ACHN (cell line): Measurements from ENCODE around the gene HLTF.

Experiments
- DNase-seq: peaks from one replicate; pipeline ENCODE4 v3.0.0-alpha.2; 2015
- in situ Hi-C: cut with HindIII; loops from 2 replicates; pipeline ENCODE4 v1.10.0; 2017; ENCODE audit warnings: low sequenced_read_pairs, low pct_ligation_motif_present, low pct_unique_long_range_greater_than_20kb

Gene HLTF

DNA sequence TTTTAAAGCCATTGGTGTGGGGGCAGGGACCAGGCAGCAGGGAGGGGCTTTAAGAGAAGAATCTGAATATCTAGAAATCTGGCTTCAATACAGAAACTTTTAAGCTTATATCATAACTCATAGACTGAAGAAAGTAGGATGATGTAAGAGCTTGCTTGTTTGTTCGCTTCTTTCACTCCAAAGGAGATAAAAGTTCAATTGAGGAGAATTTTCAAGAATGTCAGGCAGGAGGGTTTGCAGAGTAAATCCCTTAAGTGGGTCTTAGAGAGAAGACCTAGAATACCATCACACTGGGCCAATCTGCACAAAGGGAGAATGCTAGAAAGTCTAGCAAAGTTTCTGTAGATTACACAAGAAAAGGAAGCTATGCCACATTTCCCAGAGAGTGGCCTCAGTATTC, 4.1 kb upstream of the HLTF start:
- no peak for DNase-seq
- in situ Hi-C loops, result no loop called here

DNA sequence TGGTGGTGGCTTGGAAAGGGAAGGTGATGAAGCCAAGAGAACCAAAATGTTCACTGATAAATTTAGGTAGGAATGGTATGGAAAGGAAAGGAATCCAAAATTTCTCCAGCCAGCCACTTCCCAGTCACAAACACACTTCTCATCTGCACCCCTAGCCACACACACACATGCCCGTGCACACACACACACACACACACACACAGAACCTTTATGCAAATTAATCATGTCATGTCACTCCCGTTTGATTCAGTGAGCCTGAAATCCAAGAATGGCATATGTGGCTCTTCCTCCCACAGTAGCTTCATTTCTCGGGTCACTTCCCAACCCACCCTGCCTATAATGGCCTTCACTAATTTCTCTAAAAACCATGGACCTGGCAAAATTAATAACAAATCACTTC, 3.1 kb upstream of the HLTF start:
- DNase-seq, result no peak
- in situ Hi-C loops, result no loop called here

DNA sequence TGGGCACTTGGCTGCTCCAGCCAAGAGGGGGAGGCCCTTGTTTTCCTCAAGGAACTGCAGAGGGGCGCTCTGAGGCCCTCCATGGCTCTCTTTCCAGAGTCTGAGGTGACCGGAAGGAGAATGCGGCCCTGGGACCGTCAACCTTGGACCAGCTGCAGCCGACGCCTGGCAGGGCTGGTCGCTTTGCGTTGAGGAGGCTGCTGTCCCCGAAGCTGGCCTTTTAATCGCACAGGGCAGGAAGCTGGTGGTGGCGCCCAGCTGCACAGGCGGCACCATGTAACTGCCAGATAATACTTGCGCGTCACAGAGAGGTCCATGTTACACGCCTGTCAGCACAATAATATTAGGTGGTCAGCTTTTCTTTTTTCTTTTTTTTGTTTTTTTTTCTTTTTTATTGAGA, 875 bp upstream of the HLTF start:
- no peak for DNase-seq
- in situ Hi-C loops, result no loop called here

DNA sequence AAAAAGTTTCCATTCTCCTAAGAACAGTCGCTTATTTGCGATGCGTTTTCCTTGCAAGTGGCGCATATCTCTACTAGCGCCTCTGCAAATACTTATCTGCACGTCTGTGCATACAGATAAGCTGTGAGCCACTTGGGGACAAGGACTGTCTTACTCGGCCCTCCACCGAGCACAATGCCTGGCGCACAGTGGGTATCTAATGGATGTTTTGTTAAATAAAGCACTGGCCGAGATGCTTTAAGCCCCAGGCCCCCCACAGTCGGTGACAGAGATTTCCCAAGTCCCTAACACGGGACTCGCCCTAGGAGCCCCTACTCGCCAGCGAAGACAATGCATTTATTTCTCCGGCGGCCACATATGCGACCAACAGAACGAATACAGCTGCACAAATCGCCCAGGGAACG, 503 bp downstream of the HLTF start:
- in situ Hi-C loops, result no loop called here

DNA sequence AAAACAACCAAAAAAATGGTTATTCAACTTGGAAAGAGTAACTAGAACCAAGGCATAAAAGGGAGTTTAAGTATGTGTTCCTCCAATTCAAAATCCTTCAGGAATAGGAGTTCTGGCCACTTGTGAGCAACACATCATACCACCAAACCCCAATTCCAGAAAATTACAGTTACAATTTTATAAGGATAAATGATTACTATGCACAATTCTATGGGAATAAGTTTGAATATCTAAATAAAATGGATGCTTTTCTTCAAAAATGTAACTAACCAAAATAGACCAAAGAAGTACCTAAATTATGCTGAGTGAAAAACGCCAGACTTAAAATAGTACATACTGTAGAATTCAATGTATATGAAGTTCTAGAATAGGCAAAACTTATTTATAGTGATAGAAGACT, 4.6 kb downstream of the HLTF start:
- no peak for DNase-seq
- in situ Hi-C loops, result no loop called here

More for the DNA sequence above, 503 bp downstream of the HLTF start:
- DNase-seq, result peak; percentile 41

DNA sequence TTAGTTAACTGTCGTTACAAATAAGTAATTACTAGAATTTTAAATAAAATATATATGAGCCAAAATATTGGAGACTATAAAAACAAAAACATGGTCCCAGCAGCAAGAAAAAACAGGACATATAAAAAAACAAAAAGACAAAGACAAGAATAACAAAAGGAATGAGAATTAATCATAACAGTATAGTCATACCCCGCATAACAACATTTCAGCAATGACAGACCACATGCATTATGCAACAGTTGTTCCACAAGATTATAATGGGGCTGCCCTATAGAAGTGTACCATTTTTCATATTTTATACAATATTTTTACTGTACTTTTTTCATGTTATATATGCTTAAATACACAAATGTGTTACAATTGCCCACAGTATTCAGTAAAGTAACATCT, 5.6 kb downstream of the HLTF start:
- in situ Hi-C loops, result no loop called here
- no peak for DNase-seq

DNA sequence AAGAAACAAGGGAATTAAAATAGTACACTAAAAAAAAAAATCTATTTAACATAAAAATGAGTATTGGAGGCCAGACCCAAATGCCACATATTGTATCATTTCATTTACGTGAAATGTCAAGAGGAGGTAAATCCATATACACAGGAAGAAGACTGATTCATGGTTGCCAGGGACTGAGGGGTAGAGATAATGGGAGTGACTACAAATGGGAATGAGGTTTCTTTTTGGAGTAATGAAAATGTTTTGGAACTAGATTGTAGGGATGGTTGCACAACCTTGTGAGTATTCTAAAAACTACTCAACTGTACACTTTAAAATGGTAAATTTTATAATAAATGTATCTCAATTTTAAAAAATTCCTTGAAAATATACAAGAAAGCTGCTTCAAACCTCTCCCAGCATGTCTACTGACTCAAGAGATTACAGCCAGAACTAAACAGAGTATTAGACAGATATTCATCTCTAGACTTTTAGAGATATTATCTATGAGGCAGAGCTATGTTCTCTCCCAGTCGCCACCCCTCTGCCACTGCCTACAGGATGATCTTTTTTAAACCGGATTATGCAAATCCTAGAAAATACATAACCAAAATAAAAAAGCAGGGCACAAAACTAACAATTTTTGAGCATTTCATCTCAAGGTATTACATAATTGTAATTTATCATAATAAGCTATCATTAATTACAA, 6.2 kb downstream of the HLTF start:
- in situ Hi-C loops, result no loop called here
- DNase-seq, result no peak

DNA sequence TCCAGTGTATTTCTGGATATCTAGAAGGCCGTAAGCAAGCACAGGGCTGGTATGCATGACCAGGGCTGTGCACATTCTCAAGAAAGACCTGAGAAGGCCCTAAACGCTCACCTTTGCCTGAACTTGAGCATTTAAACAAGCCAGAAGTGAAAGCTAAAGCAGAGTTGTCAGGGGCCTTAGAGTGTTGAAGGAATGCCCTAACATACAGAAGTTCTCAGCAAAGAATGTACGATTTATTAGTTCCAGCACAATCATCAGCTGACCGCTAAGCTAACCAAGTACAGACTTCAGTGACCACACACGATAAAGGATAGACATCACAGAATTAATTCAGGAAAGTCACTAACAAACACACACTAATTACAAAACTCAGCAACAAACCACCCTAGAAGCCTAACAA, 8.7 kb downstream of the HLTF start:
- in situ Hi-C loops, result no loop called here
- DNase-seq, result no peak

DNA sequence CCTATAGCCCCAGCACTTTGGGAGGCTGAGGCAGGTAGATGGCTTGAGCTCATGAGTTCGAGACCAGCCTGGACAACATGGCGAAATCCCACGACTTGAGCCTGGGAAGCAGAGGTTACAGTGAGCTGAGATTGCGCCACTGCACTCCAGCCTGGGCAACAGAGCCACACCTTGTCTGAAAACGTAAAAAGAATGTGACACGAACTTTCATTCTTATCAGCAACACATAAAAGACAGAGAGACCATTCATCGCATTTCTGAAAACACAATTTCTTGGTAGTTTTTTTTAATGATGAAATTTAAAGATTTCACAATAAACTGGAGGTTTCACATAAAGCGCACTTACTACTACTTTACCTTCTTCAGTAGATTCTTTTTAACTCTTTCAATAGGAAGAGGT, 18.4 kb downstream of the HLTF start:
- no peak for DNase-seq
- in situ Hi-C loops, result no loop called here

DNA sequence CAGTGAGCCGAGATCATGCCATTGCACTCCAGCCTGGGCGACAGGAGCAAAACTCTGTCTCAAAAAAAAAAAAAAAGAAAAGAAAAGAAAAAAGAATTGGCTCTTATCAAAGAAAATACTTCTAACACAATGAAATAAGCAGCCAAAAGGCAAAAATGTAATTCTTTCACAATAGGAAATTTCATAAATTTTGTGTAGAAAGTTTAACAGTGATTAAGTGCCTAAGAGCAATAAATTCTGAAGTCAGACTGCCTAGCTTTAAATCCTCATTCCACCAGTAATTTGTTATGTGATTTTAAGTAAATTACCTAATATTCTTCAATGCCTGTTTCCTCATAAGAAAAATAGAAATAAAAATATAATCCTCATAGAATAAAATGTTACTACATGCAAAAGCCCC, 24.6 kb downstream of the HLTF start:
- in situ Hi-C loops, result no loop called here
- no peak for DNase-seq

DNA sequence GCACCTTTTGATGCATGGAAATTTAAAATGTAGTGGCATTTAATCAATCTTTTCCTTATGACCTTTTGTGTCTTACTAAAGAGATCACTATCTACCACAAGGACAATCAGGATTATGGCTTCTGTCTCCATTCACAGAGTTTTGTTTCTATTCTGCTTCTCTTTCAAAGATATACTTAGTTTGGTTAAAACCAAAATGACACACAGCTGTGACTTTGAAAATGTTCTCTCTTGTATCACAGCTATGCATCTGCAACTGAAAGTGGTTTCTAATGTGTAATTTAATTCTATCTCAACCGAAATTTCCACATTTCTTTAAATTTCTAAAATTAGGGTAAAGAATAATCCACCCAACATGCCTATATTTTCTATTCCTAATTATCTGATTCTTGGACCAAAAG, 27.7 kb downstream of the HLTF start:
- in situ Hi-C loops, result no loop called here
- DNase-seq, result no peak

DNA sequence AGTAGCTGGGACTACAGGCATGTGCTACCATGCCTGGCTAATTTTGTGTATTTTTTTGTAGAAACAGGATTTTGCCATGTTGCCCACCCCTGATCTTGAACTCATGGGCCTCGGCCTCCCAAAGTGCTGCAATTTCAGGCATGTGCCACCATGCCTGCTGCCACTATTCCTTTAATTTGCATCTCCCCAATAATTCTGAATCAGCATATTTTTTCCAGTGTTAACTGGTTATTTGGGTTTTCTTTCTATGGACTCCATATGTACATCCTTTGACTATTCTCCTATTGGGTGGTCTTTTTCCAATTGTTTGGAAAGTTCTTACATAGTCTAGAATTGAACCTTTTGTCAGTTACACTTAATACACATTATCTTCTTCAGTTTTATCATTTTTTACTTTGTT, 28.1 kb downstream of the HLTF start:
- in situ Hi-C loops, result no loop called here

DNA sequence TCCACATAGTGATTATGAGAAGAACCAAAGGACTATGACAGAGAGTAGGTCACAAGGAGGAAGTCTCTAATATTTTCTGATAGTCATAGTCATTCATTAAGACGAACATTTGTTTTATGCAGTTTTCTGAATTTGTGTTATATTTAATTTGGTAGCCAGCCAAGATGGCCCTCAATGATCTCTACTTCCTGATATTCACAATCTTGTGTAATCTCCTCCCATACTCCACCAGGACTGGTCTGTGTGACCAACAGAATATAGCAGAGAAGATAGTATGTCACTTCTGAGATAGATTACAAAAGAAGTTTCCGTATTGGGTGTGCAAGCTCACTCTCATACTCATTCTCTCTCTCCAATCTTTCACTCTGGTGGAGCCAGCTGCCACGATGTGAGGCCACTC, 30.8 kb downstream of the HLTF start:
- in situ Hi-C loops, result no loop called here
- DNase-seq, result no peak

More for the DNA sequence above, 28.1 kb downstream of the HLTF start:
- no peak for DNase-seq

DNA sequence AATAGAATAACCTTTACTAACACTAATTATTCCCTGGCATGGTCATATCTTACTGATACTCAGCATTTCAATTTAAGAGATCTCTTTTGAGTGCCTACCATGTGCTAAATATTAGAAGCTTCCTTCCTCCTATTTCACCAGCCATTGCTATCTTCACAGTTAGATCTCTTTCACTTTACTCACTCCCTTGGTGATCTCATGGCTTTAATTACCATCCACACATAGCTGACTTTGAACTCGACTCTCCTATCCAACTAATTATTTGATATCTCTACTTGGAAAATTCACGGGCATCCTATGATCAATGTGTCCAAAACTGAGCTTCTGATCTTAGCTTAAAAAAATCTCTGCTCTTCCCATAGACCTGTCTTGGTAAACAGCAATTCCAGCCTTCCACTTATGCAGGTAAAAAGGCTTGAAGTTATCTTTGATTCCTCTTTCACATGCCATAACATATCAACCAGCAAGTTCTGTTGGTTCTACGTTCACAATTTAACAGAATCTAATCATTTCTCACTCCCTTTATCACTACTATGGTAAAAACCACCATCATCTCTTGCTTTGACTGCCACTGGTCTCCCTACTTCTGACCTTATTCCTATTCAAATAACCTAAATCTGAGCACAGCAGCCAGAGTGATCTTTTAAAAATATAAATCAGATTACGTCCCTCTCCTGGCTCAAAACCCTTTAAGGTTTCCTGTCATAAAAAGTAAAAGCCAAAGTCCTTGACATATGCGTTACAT, 41.8 kb downstream of the HLTF start:
- DNase-seq, result no peak
- in situ Hi-C loops, result no loop called here

DNA sequence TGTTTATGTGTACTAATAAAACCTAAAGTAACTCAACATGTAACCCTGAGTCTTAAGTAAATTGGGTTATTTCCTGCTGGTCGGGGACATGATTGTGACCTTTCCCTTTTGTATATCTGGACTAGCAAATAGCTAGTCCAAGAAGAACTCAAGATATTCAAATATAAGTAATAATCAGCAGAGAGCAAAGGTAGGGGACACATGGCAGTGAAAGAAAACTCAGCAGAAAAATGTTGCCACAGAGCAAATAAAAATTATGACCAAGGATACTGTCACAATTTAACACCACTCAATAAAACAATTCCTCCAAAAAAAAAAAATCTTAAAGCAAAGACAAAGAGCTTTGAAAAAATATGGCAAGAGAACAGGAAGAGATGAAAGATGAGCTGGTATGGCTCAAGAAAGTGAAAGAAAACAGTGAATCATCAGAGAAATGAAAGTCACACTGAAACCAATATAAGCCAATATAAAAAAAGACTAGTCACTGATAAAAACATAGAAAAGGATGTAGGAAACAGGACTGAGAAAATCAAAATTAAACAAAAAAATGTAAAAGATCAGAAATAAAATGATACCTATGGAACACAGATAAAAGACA, 43.4 kb downstream of the HLTF start:
- DNase-seq, result peak; percentile 23
- in situ Hi-C loops, result no loop called here

DNA sequence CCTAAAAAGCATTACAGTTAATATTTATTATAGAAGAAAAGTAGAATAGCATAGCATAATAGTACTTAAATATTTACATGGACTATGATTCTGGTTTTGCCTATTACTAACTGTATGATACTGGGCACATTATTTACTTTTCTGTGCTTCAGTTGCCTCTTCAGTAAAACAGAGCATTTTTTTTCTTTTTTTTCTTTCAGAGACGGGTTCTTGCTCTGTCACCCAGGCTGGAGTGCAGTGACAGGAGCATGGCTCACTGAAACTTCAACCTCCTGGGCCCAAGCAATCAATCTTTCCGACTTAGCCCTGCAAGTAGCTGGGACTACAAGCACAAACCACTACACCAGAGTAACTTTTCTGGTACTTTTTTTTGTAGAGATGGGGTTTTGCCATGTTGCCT, 48.0 kb downstream of the HLTF start:
- no peak for DNase-seq
- in situ Hi-C loops, result no loop called here

DNA sequence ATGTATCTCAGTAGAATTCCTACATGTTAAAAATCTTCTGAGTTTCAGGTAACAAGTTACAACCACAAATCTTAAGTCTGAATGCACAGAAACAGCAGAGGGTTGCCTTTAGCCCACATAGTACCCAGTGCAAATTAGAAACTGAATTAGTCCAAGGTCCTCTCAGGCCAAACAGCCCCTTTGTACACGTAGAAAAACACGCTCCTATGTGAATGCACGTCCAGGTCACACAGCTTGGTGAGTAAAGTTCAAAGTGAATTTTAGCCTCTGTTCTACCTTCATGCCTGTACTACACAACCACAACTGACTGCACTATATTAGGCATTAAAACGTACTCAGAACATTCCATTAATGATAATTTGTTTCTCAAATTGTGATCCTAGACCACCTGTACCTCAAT, 48.6 kb downstream of the HLTF start:
- in situ Hi-C loops, result no loop called here
- DNase-seq, result no peak

DNA sequence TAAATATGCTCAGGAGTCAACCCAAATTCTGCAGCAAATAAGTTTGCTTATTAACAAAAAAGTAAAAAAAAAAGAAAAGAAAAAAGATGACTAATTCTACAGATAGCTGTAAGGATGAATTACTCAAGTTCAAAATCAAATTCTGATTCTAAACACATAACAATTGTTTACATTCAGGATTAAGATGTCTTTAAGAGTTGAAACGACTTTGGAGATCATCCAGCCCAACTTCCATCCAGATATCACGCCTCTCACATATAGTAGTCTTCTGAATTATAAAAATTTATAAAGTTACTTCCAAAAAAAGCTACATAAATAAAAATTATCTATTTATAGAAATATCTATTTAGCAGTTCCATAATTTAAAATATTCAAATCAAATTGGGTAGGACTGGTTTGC, 55.2 kb downstream of the HLTF start:
- in situ Hi-C loops, result no loop called here
- no peak for DNase-seq

DNA sequence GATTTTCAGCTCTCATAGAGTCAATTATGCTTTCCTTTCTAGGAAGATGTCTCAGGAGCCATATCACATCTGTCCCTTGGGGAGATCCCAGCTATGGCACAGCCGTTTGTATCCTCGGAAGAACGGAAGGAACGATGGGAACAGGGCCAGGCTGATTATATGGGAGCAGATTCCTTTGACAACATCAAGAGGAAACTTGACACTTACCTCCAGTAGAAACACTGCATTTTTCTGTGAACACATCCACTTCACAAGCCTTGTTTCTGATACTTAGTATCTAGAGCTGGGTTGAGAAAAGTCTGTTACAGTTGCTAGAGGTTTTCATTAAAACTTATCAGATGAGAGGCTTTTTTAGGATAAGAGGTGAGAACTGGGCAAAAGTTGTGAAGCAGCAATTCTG, 59.6 kb downstream of the HLTF start:
- DNase-seq, result no peak
- in situ Hi-C loops, result no loop called here

DNA sequence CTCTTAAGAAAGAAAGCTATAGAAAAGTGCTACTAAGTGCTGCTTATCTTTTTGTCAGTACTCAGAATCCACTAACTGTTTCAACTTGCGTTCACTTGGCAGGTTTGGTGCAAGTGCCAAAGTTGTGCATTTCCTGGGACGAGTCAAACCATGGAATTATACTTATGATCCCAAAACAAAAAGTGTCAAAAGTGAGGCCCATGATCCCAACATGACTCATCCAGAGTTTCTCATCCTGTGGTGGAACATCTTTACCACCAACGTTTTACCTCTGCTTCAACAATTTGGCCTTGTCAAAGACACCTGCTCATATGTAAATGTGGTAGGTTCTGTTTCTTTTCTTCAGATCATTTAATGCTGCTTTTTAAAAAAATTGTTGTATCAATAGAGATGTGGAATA, 62.4 kb downstream of the HLTF start:
- in situ Hi-C loops, result no loop called here
- DNase-seq, result no peak
